ENCODE data around the gene CRIP1. TPM values are rescaled to one million over a fixed set of nuclear protein-coding genes. Genes with fewer than 3 reads are reported as not detected.

Gene CRIP1
- polyA plus RNA-seq, 1 donor (not counting 4 experiments of a cell fraction or from before 2014, with no cell fraction given): 1.7 TPM

GRCh38 chr14:105499256-105500035, 12.8 kb downstream of the CRIP1 start:
- peaks cover 0 to 3% of the 10 kb centered on the region in 2 experiments for H3K36me3 ChIP-seq (ENCODE audit: control insufficient read depth in 2 of 2, extremely low read depth in 1 of 2, insufficient read depth in 2 of 2, low read length in 2 of 2)
- dilution Hi-C loops (cut with MboI; ENCODE audit: extremely low pct_ligation_motif_present, low sequenced_read_pairs): no loop called here
- no peaks in the 10 kb centered on the region for H4K20me1 ChIP-seq (ENCODE audit: control insufficient read depth, extremely low read depth, insufficient read depth, low read length)
- H3K9me1 ChIP-seq (ENCODE audit: control insufficient read depth, extremely low read depth, insufficient read depth, low read length): no peaks in the 10 kb centered on the region
- TF ChIP-seq CTCF (optimal IDR thresholded peaks at IDR 0.05 in 1 of 3, IDR thresholded peaks at IDR 0.05 in 1 of 3, conservative IDR thresholded peaks at IDR 0.05 in 1 of 3; ENCODE audit: extremely low read depth in 1 of 3, insufficient read depth in 2 of 3, low read length in 3 of 3) (no peak), EZH2 (IDR thresholded peaks at IDR 0.05; ENCODE audit: low read length) (no peak)
- H3K9me3 ChIP-seq (ENCODE audit: control insufficient read depth, low read depth, low read length): no peaks in the 10 kb centered on the region
- H3K9ac ChIP-seq (ENCODE audit: control insufficient read depth, extremely low read depth, insufficient read depth, low read length): no peak overlapping the region
- no peaks in the 10 kb centered on the region for H3K27me3 ChIP-seq (ENCODE audit: control insufficient read depth, extremely low read depth, insufficient read depth, low read length)
- H2AFZ ChIP-seq (ENCODE audit: control insufficient read depth, low read length): no peak overlapping the region
- no peak overlapping the region for H3K27ac ChIP-seq (ENCODE audit: control insufficient read depth, insufficient read depth, low read length)
- no peak for DNase-seq (ENCODE audit: low read depth, low spot score)
- H3K4me2 ChIP-seq (ENCODE audit: control insufficient read depth, extremely low read depth, insufficient read depth, low read depth, low read length): no peak overlapping the region
- no peak overlapping the region for H3K4me3 ChIP-seq (ENCODE audit: control insufficient read depth in 2 of 3, extremely low read depth in 1 of 3, insufficient read depth in 2 of 3, low read depth in 1 of 3, low read length in 3 of 3)
- no peak for FAIRE-seq
- peaks cover 6% of the 10 kb centered on the region for H3K4me1 ChIP-seq (ENCODE audit: control insufficient read depth, extremely low read depth, insufficient read depth, low read length)
- no peaks in the 10 kb centered on the region for H3K79me2 ChIP-seq (ENCODE audit: control insufficient read depth, insufficient read depth, low read length)

GRCh38 chr14:105500036-105500725, 13.5 kb downstream of the CRIP1 start:
- H3K4me3 ChIP-seq (ENCODE audit: control insufficient read depth in 2 of 3, extremely low read depth in 1 of 3, insufficient read depth in 2 of 3, low read depth in 1 of 3, low read length in 3 of 3): no peak overlapping the region
- FAIRE-seq: no peak

More at GRCh38 chr14:105500036-105500725, 13.5 kb downstream of the CRIP1 start:
- no peaks in the 10 kb centered on the region for H3K9me1 ChIP-seq (ENCODE audit: control insufficient read depth, extremely low read depth, insufficient read depth, low read length)
- DNase-seq (ENCODE audit: low read depth, low spot score): no peak
- H2AFZ ChIP-seq (ENCODE audit: control insufficient read depth, low read length): no peak overlapping the region
- H4K20me1 ChIP-seq (ENCODE audit: control insufficient read depth, extremely low read depth, insufficient read depth, low read length): no peaks in the 10 kb centered on the region
- dilution Hi-C loops (cut with MboI; ENCODE audit: extremely low pct_ligation_motif_present, low sequenced_read_pairs): no loop called here
- H3K9ac ChIP-seq (ENCODE audit: control insufficient read depth, extremely low read depth, insufficient read depth, low read length): no peak overlapping the region
- no peak overlapping the region for H3K27ac ChIP-seq (ENCODE audit: control insufficient read depth, insufficient read depth, low read length)
- no peak overlapping the region for H3K4me2 ChIP-seq (ENCODE audit: control insufficient read depth, extremely low read depth, insufficient read depth, low read depth, low read length)
- H3K79me2 ChIP-seq (ENCODE audit: control insufficient read depth, insufficient read depth, low read length): no peaks in the 10 kb centered on the region
- TF ChIP-seq EZH2 (IDR thresholded peaks at IDR 0.05; ENCODE audit: low read length) (no peak), CTCF (optimal IDR thresholded peaks at IDR 0.05 in 1 of 3, IDR thresholded peaks at IDR 0.05 in 1 of 3, conservative IDR thresholded peaks at IDR 0.05 in 1 of 3; ENCODE audit: extremely low read depth in 1 of 3, insufficient read depth in 2 of 3, low read length in 3 of 3) (no peak)
- H3K36me3 ChIP-seq (ENCODE audit: control insufficient read depth in 2 of 2, extremely low read depth in 1 of 2, insufficient read depth in 2 of 2, low read length in 2 of 2): peaks cover 0 to 3% of the 10 kb centered on the region in 2 experiments
- H3K27me3 ChIP-seq (ENCODE audit: control insufficient read depth, extremely low read depth, insufficient read depth, low read length): no peaks in the 10 kb centered on the region
- peaks cover 6% of the 10 kb centered on the region for H3K4me1 ChIP-seq (ENCODE audit: control insufficient read depth, extremely low read depth, insufficient read depth, low read length)
- H3K9me3 ChIP-seq (ENCODE audit: control insufficient read depth, low read depth, low read length): no peaks in the 10 kb centered on the region

All from keratinocyte (primary cell).